Stimulated activated CD4-positive, alpha-beta T cell treated with anti-CD3 and anti-CD28 coated beads, TNF-alpha, amount 100 ng/mL, for 48 hours (primary cell): ENCODE measurements around the gene AGO3.

Source experiments
- DNase-seq, 3 donors: peaks; one replicate each; pipeline ENCODE4 v3.0.0-alpha.2; 2020; ENCODE audit warnings: low read depth in 3 of 3

AGO3 gene

DNA sequence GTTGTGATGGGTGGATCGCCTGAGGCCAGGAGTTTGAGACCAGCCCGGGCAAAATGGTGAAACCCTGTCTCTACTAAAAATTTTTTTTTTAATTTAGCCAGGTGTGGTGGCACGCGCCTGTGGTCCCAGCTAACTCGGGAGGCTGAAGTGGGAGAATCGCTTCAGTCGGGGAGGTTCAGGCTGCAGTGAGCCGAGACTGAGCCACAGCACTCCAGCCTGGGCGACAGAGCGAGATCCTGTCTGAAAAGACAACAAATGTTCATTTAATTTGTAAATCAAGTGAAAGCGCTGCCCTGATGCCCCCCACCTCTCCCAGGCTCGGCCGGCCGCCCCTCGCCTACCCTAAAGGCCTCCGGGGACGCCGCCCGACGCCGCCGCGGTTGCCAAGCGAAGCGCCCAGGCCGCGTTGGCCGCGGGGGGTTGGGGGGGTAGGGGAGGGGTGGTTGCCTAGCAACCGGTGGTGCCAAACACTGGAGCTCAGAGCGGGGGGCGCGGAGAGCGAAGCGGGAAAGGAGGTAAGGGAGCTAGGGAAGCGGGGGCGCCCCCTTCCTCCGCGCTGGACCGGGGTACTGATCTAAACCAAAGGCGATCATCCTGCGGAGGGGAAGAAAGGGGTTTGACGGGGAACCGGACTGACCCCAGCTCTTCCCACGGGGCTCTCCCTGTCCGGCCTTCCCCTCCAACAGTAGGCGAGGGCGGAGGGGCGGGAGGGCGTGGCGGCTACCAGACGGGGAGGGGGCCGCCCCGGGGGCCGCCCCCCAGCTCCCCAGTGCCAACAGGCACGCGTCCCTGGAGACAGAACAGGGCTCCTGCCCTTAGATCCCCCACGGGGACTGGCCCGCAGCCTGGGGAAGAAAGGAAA, 153.0 kb downstream of the AGO3 start, which contains the start of gene TEKT2:
Gene TEKT2 (plus strand): TSS at position 460 of the 862 bp plus-strand sequence. CDS start 828 bp downstream, outside the sequence.
- DNase-seq, result no peak

DNA sequence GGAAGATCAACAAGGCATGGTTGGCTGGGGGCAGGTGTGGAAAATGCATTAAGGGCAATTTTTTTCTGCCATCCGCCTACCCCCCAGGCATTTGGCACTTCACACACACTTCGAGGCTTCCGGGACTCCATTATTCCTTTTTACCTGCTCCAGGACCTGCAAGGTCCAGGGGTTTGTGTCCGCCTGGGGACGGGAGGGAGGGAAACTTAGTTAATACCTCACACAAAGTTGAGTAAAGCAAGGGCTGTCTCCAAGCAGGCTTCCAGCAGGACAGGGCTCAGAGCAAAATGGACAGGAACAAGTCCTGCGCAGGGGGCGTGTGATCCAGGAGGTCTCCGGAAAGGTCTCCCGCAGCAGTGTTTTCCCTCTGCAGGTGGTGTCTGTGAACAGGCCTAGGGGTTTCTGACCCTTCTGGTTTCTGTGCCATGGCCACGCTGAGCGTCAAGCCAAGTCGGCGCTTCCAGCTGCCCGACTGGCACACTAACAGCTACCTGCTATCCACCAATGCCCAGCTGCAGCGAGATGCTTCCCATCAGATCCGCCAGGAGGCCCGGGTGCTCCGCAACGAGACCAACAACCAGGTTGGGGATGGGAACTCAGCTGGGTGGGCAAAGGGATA, 153.7 kb downstream of the AGO3 start:
- no peak for DNase-seq

DNA sequence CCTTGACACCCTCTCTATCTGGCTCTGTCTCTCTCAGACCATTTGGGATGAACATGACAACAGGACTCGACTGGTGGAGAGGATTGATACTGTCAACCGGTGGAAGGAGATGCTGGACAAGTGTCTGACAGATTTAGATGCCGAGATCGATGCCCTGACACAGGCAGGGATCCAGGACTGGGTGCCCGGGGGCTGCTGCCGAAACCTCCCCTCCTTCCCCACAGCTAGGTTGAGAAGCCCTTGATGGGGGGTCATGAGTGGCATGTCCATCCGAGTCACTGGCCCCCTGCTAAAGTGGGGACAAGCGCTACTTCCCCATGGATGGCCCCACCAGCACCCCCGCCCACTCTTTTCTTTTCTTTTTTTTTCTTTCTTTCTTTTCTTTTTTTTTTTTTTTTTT, 154.2 kb downstream of the AGO3 start:
- DNase-seq, result no peak

DNA sequence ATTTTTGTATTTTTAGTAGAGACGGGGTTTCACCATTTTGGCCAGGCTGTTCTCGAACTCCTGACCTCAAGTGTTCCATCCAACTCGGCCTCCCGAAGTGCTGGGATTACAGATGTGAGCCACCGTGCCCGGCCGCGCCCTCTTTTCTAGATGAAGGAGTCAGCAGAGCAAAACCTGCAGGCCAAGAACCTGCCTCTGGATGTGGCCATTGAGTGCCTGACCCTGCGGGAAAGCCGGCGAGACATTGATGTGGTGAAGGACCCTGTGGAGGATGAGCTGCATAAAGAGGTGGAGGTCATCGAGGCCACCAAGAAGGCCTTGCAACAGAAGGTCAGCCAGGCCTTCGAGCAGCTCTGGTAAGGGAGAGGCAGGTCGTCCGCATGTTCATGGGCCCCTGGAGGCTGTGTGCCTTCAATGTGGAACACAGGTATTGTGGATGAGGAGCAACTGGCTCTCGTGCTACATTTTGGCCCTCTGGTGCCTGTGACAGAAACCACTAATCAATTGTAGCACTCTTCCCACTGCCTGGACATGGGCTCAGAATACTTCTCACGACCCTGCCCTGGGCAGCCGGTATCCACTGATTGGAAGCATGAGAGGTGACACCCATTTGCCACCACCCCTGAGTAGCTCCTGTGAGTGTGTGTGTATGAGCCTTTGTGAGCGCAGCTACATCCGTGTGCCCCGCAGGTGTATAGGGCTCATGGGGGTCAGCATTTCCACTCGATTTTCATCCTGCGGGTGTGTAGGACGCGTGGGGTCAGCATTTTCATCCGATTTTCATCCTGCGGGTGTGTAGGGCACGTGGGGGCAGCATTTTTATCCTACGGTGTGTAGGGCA, 155.0 kb downstream of the AGO3 start:
- no peak for DNase-seq

DNA sequence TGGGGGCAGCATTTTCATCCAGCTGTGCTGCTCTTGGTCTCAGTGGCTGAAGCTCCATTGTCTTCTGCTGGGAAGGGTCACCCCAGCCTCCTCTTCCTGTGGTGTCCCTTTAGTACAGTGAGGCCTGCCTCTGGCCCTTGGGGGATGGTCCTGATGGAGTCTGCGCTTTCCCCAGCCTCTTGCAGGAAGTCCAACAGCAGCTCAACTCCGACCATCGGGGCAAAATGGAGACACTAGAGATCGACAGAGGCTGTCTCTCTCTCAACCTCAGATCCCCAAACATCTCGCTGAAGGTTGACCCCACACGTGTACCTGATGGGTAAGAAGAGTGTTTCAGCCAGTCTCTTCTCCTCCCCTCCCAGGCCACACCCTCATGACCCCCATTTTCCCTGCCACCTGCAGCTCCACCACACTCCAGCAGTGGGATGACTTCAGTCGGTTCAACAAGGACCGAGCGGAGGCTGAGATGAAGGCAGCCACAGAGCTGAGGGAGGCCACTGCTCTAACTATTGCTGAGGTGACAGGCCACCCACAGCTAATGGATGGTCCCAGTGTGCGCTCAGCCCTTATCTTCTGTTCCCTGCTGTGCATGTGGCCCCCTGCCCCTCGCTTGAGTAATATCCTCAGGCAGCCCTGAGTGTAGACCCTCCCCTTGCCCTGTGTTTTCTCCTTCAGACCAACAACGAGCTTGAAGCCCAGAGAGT, 155.8 kb downstream of the AGO3 start:
- no peak for DNase-seq

DNA sequence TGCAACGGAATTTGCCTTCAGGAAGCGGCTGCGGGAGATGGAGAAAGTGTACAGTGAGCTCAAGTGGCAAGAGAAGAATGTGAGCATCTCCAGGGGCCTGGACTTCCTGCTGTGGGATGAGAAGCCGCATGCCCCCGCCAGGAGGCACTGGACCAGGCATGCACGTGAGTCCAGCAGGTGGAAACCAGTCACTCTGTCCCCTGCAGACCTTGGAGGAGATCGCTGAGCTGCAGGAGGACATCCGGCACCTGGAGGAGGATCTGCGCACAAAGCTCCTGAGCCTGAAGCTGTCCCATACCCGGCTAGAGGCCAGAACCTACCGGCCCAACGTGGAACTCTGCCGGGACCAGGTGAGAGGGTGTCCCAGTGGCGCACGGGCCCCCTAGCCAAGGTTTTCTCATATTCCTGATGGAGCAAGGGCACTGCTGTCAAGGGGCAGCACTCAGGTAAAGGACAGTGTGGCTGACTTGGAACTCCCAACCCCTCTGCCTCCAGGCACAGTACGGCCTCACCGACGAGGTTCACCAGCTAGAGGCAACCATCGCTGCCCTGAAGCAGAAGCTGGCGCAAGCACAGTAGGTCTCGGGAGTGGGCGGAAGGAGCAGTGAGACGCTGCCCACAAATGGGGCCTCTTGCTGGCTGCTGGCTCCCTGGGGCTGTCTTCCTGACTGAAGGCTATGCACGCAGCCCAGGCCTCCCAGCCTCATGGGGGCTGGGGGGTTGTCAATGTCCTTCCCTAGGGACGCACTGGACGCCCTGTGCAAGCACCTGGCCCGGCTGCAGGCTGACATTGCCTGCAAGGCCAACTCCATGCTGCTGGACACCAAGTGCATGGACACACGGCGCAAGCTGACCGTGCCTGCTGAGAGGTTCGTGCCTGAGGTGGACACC, 156.6 kb downstream of the AGO3 start:
- DNase-seq, result no peak

DNA sequence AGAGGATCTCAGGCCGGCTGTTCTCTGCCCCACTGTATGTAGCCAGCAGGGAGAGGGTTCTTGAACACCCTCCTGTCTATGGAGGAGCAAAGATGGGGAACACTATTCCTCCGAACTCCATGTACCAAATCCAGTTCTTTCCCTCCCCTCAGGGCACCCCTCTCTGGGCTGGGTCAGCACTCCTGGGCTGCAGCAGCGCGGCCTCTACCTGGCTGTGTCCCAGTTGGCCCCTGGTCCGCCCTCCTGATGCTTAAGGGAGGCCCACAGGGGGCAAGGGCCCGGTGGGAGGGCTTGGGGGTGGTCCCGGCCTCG, 157.3 kb downstream of the AGO3 start:
- no peak for DNase-seq

DNA sequence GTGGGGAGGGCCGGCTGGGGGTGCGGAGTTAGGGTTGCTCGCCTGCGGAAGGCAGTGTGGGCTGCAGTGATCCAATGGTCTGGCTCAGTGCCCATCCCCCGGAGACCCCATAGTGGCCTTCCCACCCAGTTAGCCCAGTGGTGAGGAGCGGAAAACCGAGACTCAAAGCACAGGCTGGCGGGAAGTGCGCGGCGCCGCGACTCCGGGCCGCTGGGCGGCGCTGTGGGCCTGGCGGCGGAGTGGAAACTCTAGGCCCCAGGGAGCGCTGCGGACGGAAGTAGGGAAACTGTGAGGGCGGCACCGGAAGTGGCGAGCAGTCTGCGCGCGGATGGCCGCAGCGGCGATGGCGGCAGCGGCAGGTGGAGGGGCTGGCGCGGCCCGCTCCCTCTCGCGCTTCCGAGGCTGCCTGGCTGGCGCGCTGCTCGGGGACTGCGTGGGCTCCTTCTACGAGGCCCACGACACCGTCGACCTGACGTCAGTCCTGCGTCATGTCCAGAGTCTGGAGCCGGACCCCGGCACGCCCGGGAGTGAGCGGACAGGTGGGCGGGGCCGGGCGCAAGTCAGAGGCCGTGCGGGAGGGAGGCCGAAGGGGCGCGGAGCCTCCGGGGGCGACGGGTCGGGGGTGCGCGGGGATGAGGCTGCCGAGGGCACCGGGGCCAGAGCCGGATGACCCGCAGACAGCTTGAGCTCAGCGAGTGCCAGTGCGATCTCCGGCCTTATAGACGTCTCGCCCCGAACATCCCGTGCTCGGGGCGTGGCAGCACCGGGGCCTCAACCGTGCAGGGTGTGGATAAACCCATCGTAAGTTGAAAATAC, 157.9 kb downstream of the AGO3 start, which contains the start of gene ADPRS:
Gene ADPRS (plus strand): TSS at position 316 of the 816 bp plus-strand sequence. CDS start 13 bp downstream, at position 329.
- DNase-seq, result peak; percentile 85 to 88 (median 85)

DNA sequence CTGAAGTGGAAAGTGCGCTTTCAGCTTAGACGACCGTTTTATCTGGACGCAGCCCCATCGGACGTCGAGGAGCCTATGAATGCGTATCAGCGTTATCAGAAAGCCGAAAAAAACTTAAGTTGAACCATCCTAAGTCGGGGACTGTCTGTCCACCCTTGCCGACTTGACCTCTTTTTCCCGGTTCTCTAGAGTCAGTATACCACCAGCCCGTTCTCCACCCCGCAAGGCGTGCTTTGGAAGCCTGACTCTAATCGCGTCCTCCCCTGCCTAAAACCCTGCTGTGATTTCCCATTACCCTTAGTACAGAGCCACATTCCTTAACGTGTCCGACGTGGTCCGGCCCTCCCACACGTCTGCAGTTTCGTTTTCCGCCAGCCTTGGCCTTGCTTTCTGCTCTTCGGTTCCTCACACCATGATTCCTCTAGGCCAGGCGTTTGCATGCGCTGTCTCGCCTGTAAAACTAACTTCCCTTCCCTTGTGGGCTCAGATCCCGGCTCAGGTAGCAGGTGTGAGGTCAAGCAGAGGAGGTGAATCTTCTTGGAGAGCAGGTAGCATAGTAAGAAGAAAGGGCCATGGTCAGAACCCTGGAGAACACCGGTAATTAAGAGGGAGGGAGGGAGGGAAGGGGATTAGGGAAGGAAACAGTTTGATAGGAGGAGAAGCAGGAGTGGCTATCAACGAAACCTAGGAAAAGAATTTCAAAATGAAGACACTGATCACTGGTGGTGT, 158.7 kb downstream of the AGO3 start:
- DNase-seq, result no peak

DNA sequence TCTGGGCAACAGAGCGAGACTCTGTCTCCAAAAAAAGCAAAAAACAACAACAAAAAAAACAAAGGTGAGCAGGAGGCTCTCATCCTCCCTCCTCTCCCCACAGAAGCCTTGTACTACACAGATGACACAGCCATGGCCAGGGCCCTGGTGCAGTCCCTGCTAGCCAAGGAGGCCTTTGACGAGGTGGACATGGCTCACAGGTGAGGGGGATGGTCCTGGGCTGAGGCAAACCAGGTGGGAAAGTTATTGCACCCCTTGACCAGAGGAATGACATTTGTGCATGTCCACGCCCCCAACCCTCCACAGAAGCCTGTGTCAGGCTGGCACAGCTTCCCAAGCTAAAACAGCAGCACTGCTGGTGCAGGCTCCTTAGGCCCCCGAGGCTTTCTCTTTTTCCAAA, 160.2 kb downstream of the AGO3 start:
- no peak for DNase-seq

DNA sequence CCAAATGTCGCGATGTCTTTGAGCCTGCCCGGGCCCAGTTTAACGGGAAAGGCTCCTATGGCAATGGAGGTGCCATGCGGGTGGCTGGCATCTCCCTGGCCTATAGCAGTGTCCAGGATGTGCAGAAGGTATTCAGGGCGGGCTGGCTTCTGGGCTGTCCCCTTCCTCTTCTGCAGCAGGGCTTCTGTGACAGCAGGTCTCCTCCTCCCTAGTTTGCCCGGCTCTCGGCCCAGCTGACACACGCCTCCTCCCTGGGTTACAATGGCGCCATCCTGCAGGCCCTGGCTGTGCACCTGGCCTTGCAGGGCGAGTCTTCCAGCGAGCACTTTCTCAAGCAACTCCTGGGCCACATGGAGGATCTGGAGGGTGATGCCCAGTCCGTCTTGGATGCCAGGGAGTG, 160.8 kb downstream of the AGO3 start:
- no peak for DNase-seq

DNA sequence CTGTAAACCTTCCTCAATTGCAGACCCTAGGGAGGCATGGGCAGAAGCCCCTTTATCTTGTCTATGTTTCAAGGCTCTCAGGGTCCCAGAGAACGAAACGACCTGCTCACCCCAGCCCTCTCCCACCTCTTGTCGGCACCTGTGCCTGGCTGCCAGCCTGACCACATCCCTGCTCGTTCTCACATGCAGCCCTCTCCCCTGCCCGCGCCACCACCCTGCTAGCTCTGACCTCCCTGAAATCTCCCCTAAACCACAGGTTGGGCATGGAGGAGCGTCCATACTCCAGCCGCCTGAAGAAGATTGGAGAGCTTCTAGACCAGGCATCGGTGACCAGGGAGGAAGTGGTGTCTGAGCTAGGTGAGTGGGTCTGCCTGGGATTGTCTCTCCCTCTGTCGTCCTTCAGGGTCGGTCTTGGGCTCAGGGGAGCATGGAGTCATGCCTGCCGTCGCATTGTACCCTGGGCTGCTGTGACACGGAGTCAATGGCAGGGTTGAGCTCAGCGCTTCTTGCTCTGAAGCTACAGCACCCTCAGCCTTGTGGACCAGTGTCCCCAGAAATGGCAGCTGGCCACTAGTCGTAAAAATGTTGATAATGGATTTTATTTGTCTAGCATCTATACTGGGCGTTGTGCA, 161.4 kb downstream of the AGO3 start:
- no peak for DNase-seq

DNA sequence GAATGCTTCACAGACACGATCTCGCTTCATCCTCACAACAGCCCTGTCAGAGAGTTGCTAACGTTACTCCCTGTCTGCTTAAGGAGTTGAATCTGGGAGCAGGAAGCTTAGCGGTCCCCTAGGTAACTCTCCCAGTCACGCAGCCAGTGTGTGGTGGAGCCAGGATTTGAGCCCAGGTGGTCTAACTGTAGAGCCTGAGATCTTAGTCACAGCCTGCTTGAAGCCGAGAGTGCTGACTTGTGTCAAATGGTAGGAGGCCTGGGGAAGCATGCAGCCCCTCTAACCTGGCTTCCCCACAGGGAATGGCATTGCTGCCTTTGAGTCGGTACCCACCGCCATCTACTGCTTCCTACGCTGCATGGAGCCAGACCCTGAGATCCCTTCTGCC, 161.9 kb downstream of the AGO3 start:
- no peak for DNase-seq

DNA sequence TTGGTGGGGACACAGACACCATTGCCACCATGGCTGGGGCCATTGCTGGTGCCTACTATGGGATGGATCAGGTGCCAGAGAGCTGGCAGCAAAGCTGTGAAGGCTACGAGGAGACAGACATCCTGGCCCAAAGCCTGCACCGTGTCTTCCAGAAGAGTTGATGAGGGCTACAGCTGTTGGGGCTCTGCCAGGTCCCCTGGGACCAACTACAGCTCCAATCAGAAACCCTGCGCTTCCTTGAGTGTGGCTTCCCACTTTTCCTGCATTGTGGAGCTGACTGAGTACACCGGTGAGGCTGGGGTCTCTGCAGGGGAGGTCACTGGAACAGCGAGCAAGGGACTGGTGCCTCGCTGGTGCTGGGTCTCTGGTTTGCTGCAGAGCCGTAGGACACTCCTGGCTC, 162.3 kb downstream of the AGO3 start:
- DNase-seq, result no peak

DNA sequence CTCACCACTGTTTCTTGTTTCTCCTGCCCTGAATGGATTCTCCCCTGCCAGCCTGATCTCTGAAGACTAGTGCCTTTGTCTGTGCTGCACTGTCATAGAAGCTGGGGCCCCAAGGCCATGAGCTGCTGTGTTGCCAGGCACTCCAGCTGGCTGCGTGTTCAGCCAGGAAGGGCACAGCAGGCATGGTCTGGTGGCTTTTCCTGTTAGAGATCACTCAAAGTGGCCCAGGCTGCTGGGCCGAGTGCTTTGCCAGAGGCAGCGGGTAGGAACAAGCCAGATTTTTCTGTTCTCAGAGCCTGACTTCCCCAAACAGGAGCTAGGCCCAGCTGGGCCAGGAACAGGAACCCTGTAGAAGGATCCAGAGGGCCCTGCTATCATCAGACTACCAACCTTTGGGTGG, 163.0 kb downstream of the AGO3 start:
- DNase-seq, result no peak

DNA sequence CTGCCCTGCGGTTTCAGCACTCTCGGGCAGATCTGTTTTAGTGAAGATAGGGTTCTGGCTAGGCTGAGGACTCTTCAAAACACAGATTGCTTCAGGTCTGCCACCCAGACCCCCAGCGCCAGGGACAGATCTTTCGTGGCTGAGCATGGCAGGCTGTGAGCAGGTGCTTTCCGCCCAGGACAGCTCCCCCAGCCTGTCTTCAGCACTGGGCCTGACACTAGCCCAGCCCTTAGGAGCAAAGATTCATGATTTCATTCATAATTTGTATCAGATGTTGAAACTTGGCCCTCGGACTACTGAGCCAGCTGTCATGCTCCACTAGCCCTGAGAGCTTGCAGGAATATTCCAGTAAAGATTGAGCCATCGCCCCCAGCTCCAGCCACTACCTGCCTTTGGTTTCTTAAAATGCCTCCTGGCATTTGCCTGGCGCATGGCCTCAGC, 163.7 kb downstream of the AGO3 start:
- DNase-seq, result no peak

DNA sequence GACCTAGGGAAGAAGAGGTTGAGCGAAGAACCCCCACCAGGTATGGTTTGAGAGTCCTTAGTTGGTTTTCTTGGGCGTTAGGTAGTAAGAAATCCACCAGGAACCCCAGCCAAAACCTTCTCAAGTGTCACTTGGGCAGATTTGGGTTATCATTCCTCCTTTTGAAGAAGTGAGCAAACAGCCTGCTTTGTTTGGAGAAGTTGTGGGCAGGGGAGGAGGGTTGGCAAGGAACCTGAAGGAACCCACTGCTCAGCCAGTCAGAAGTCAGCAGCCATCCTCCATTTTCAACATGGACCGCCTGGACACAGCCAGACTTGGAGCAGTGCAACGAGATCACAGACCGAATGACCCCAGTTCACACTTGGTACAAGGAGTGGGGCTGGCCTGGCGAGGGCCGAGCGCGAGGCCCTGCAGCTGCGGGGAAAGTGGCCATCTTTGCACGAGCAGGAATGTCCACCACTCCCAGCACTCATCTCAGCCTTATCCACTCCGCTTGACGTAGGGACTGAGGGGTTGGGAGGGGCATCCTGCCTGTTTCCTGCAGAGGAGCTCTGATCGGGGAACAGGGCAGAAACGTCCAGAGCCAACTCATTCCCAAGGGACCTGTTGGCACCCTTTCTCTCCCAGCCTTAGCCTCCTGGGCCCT, 165.0 kb downstream of the AGO3 start:
- DNase-seq, result no peak
